Epithelial cell of proximal tubule (primary cell): ENCODE measurements around the gene FAM3D. TPM values are rescaled to one million over a fixed set of nuclear protein-coding genes. Genes with fewer than 3 reads are reported as not detected.

ENCODE experiments used
- DNase-seq: peaks from one replicate; pipeline ENCODE4 v3.0.0-alpha.2; 2011; ENCODE audit warnings: low read depth
- H3K4me3 ChIP-seq: 2 replicates; pipeline ENCODE4 v1.5.1; 2011; ENCODE audit warnings: low read depth, mild to moderate bottlenecking, low read length
- CTCF ChIP-seq: conservative IDR thresholded peaks from 2 replicates; pipeline ENCODE4 v1.5.1; 2012; ENCODE audit warnings: low read depth, mild to moderate bottlenecking, low read length
- total RNA-seq: library from RNA; depleted of rRNA; stranded (reverse); fragments of >200 nt; gene quantifications from 2 replicates; pipeline ENCODE4 v1.2.3, GENCODE V29; 2015

FAM3D gene
- total RNA-seq, 1 donor from 2014 or later, result not detected

- no peak overlapping the region for H3K4me3 ChIP-seq
- no peak for DNase-seq
- no peak for TF ChIP-seq CTCF
Observed at GRCh38 chr3:58623961-58624360, 42.6 kb downstream of the FAM3D start.

- no peak for TF ChIP-seq CTCF
Observed at GRCh38 chr3:58623478-58623877, 43.1 kb downstream of the FAM3D start.

GRCh38 chr3:58622892-58623291 is 43.7 kb downstream of the FAM3D start:
- TF ChIP-seq CTCF, result no peak
- no peak for DNase-seq
- H3K4me3 ChIP-seq, result no peak overlapping the region

More at GRCh38 chr3:58623478-58623877, 43.1 kb downstream of the FAM3D start:
- H3K4me3 ChIP-seq, result no peak overlapping the region
- DNase-seq, result no peak

- DNase-seq, result no peak
Observed at GRCh38 chr3:58622436-58622835, 44.1 kb downstream of the FAM3D start.

GRCh38 chr3:58621086-58621830 is 45.3 kb downstream of the FAM3D start:
- no peak overlapping the region for H3K4me3 ChIP-seq
- no peak for DNase-seq
- no peak for TF ChIP-seq CTCF

More at GRCh38 chr3:58622436-58622835, 44.1 kb downstream of the FAM3D start:
- TF ChIP-seq CTCF, result no peak
- no peak overlapping the region for H3K4me3 ChIP-seq

GRCh38 chr3:58620421-58620820 is 46.2 kb downstream of the FAM3D start:
- DNase-seq, result no peak
- no peak overlapping the region for H3K4me3 ChIP-seq
- TF ChIP-seq CTCF, result no peak

GRCh38 chr3:58617338-58617761 is 49.2 kb downstream of the FAM3D start:
- no peak for TF ChIP-seq CTCF
- H3K4me3 ChIP-seq, result no peak overlapping the region
- DNase-seq, result no peak
